ENCODE results near the gene COG3. TPM values are rescaled to one million over a fixed set of nuclear protein-coding genes. Genes with fewer than 3 reads are reported as not detected.

Gene COG3
- total and polyA plus RNA-seq, 2 of the 13 experiments (the other 11 are each of a cell fraction or from before 2014, with no cell fraction given) = 37.8 to 47.5 TPM

DNA sequence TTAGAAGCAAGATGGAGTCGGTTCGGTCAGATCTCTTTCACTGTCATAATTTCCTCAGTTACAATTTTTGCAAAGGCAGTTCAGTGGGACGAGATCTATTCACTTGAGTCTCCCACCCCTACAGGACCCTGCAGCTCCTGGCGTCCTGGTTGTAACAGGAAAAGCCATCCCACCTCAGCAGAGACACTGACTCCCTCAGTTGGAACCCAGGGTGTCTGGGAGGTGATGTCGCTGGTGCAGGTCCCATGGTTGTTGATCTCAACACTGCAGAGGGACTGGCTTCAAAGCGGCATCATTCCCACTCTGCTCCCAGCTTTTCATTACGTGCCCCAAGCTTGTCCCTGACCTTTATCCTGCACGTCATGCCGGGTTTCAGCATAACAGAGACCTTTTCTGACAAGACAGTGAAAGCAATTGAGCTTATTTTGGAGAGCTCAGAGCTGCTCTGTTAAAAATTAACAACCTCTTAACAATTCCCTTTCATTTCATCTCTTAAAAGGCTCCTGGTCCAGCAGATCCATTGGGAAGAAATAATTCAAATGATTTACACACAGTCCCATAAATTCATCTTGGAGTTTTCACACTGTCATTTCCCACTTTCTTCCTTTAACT lies 17.6 kb upstream of the COG3 start (continued):
- no peak for TF ChIP-seq ZNF790 (CRISPR knock-in tag; IDR thresholded peaks at IDR 0.05; ENCODE audit: borderline replicate concordance)
- 0 out of 2 replicates have a peak, but pooled peaks have one; percentile 47 for TF ChIP-seq ZNF761 (CRISPR knock-in tag; conservative IDR thresholded peaks at IDR 0.05)
- TF ChIP-seq ARHGAP35 (CRISPR knock-in tag; IDR thresholded peaks at IDR 0.05; ENCODE audit: borderline replicate concordance) = no peak
- peak; percentile 90 for TF ChIP-seq TBX2 (CRISPR knock-in tag; IDR thresholded peaks at IDR 0.05; ENCODE audit: borderline replicate concordance)
- no peak for TF ChIP-seq ZNF879 (CRISPR knock-in tag; IDR thresholded peaks at IDR 0.05)
- TF ChIP-seq, protein P1, sequence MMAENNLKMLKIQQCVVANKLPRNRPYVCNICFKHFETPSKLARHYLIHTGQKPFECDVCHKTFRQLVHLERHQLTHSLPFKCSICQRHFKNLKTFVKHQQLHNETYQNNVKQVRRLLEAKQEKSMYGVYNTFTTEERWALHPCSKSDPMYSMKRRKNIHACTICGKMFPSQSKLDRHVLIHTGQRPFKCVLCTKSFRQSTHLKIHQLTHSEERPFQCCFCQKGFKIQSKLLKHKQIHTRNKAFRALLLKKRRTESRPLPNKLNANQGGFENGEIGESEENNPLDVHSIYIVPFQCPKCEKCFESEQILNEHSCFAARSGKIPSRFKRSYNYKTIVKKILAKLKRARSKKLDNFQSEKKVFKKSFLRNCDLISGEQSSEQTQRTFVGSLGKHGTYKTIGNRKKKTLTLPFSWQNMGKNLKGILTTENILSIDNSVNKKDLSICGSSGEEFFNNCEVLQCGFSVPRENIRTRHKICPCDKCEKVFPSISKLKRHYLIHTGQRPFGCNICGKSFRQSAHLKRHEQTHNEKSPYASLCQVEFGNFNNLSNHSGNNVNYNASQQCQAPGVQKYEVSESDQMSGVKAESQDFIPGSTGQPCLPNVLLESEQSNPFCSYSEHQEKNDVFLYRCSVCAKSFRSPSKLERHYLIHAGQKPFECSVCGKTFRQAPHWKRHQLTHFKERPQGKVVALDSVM (CRISPR knock-in tag; IDR thresholded peaks at IDR 0.05) = no peak
- TF ChIP-seq, protein P2, sequence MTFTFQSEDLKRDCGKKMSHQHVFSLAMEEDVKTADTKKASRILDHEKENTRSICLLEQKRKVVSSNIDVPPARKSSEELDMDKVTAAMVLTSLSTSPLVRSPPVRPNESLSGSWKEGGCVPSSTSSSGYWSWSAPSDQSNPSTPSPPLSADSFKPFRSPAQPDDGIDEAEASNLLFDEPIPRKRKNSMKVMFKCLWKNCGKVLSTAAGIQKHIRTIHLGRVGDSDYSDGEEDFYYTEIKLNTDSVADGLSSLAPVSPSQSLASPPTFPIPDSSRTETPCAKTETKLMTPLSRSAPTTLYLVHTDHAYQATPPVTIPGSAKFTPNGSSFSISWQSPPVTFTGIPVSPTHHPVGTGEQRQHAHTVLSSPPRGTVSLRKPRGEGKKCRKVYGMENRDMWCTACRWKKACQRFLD (CRISPR knock-in tag; IDR thresholded peaks at IDR 0.05; ENCODE audit: borderline replicate concordance) = no peak
- no peak for TF ChIP-seq ZNF160 (CRISPR knock-in tag; IDR thresholded peaks at IDR 0.05)
- TF ChIP-seq KDM1A (CRISPR knock-in tag; IDR thresholded peaks at IDR 0.05) = peak; percentile 81
- TF ChIP-seq THAP11 (CRISPR knock-in tag; IDR thresholded peaks at IDR 0.05) = peak; percentile 63
- TF ChIP-seq ZNF788 (CRISPR knock-in tag; IDR thresholded peaks at IDR 0.05; ENCODE audit: borderline replicate concordance) = peak; percentile 77; the same call in 1 of the 2 replicates
- TF ChIP-seq, protein P3, sequence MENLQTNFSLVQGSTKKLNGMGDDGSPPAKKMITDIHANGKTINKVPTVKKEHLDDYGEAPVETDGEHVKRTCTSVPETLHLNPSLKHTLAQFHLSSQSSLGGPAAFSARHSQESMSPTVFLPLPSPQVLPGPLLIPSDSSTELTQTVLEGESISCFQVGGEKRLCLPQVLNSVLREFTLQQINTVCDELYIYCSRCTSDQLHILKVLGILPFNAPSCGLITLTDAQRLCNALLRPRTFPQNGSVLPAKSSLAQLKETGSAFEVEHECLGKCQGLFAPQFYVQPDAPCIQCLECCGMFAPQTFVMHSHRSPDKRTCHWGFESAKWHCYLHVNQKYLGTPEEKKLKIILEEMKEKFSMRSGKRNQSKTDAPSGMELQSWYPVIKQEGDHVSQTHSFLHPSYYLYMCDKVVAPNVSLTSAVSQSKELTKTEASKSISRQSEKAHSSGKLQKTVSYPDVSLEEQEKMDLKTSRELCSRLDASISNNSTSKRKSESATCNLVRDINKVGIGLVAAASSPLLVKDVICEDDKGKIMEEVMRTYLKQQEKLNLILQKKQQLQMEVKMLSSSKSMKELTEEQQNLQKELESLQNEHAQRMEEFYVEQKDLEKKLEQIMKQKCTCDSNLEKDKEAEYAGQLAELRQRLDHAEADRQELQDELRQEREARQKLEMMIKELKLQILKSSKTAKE (CRISPR knock-in tag; IDR thresholded peaks at IDR 0.05; ENCODE audit: borderline replicate concordance) = peak; percentile 40; the same call in 1 of the 2 replicates
- peak; percentile 70 for TF ChIP-seq SIX4 (CRISPR knock-in tag; IDR thresholded peaks at IDR 0.05)
- no peak for TF ChIP-seq ATF6 (CRISPR knock-in tag; conservative IDR thresholded peaks at IDR 0.05)
- TF ChIP-seq HNRNPLL (IDR thresholded peaks at IDR 0.05; ENCODE audit: low read depth, low read length, poor library complexity, severe bottlenecking) = no peak
- TF ChIP-seq TCF12 (IDR thresholded peaks at IDR 0.05) = no peak
- no peak for TF ChIP-seq TCF12 (CRISPR knock-in tag; IDR thresholded peaks at IDR 0.05)
- TF ChIP-seq KLF11 (CRISPR knock-in tag; IDR thresholded peaks at IDR 0.05) = peak; percentile 81; the same call in 1 of the 2 replicates
- TF ChIP-seq, protein P4, sequence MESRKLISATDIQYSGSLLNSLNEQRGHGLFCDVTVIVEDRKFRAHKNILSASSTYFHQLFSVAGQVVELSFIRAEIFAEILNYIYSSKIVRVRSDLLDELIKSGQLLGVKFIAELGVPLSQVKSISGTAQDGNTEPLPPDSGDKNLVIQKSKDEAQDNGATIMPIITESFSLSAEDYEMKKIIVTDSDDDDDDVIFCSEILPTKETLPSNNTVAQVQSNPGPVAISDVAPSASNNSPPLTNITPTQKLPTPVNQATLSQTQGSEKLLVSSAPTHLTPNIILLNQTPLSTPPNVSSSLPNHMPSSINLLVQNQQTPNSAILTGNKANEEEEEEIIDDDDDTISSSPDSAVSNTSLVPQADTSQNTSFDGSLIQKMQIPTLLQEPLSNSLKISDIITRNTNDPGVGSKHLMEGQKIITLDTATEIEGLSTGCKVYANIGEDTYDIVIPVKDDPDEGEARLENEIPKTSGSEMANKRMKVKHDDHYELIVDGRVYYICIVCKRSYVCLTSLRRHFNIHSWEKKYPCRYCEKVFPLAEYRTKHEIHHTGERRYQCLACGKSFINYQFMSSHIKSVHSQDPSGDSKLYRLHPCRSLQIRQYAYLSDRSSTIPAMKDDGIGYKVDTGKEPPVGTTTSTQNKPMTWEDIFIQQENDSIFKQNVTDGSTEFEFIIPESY (CRISPR knock-in tag; IDR thresholded peaks at IDR 0.05) = no peak
- TF ChIP-seq ZNF672 (CRISPR knock-in tag; IDR thresholded peaks at IDR 0.05) = no peak
